SK-N-MC (cell line): ENCODE results near the gene ASPSCR1.

Experiments used
- DNase-seq: peaks from one replicate; pipeline ENCODE4 v3.0.0-alpha.2; 2011; ENCODE audit warnings: low read depth, low spot score
- H3K27ac ChIP-seq: fragments of 200-600 bp; sonication (generic); 2 replicates; pipeline ENCODE4 v1.5.1; 2016; ENCODE audit warnings: mixed run types
- H3K36me3 ChIP-seq: fragments of 200-600 bp; sonication (generic); 2 replicates; pipeline ENCODE4 v1.6.1; 2017; ENCODE audit warnings: antibody characterized with exemption, low read length, mixed read lengths; ENCODE audit not compliant: insufficient read depth
- H3K4me3 ChIP-seq: fragments of 200-600 bp; sonication (generic); 2 replicates; pipeline ENCODE4 v1.5.1; 2016
- H3K9ac ChIP-seq: fragments of 200-600 bp; sonication (generic); 2 replicates; pipeline ENCODE4 v1.8.0; 2017; ENCODE audit warnings: mixed run types, mixed read lengths; ENCODE audit not compliant: insufficient read length
- H3K9me3 ChIP-seq: fragments of 200-600 bp; sonication (generic); 2 replicates; pipeline ENCODE4 v1.6.1; 2017; ENCODE audit warnings: low read depth, mild to moderate bottlenecking, antibody characterized with exemption, low read length, moderate library complexity, mixed read lengths
- EZH2 ChIP-seq: fragments of 200-600 bp; sonication (generic); IDR thresholded peaks from one replicate; pipeline ENCODE4 v1.6.1; 2017; ENCODE audit warnings: antibody characterized with exemption
- FOXP2 ChIP-seq: optimal IDR thresholded peaks from 2 replicates; pipeline ENCODE3; 2011; ENCODE audit warnings: mild to moderate bottlenecking, moderate library complexity; ENCODE audit not compliant: insufficient read depth; ENCODE audit errors: extremely low read length, control extremely low read depth
- POLR2AphosphoS5 ChIP-seq: IDR thresholded peaks from 2 replicates; pipeline ENCODE4 v1.6.1; 2012; ENCODE audit warnings: mild to moderate bottlenecking, low read depth, low read length, borderline replicate concordance

ASPSCR1 gene

GRCh38 chr17:82053556-82054263 is 76.3 kb downstream of the ASPSCR1 start:
- Histone ChIP-seq H3K36me3 (peaks cover 32% of the 10 kb centered on the region; the same call in 1 of the 2 replicates), H3K9ac (no peak overlapping the region), H3K27ac (no peak overlapping the region), H3K9me3 (no peaks in the 10 kb centered on the region), H3K4me3 (no peak overlapping the region)
- DNase-seq = no peak
- TF ChIP-seq POLR2AphosphoS5 (no peak), EZH2 (no peak), FOXP2 (no peak)

GRCh38 chr17:82054351-82055022 is 77.1 kb downstream of the ASPSCR1 start:
- TF ChIP-seq EZH2 (no peak), FOXP2 (no peak), POLR2AphosphoS5 (no peak)
- H3K27ac ChIP-seq = no peak overlapping the region
- no peak overlapping the region for H3K9ac ChIP-seq
- no peak for DNase-seq
- no peaks in the 10 kb centered on the region for H3K9me3 ChIP-seq
- H3K36me3 ChIP-seq = peaks cover 32% of the 10 kb centered on the region; the same call in 1 of the 2 replicates
- H3K4me3 ChIP-seq = no peak overlapping the region

GRCh38 chr17:82055023-82055964 is 77.9 kb downstream of the ASPSCR1 start:
- H3K9ac ChIP-seq = no peak overlapping the region
- peaks cover 40% of the 10 kb centered on the region; the same call in 1 of the 2 replicates for H3K36me3 ChIP-seq

GRCh38 chr17:82055965-82056728 is 78.7 kb downstream of the ASPSCR1 start:
- Histone ChIP-seq H3K27ac (no peak overlapping the region), H3K9ac (no peak overlapping the region), H3K9me3 (no peaks in the 10 kb centered on the region), H3K36me3 (peaks cover 49% of the 10 kb centered on the region; the same call in 1 of the 2 replicates), H3K4me3 (no peak overlapping the region)
- no peak for DNase-seq
- TF ChIP-seq FOXP2 = no peak
- TF ChIP-seq POLR2AphosphoS5 = no peak
- TF ChIP-seq EZH2 = no peak

More at GRCh38 chr17:82055023-82055964, 77.9 kb downstream of the ASPSCR1 start:
- DNase-seq = no peak
- H3K9me3 ChIP-seq = no peaks in the 10 kb centered on the region
- H3K27ac ChIP-seq = no peak overlapping the region
- TF ChIP-seq POLR2AphosphoS5 = no peak
- no peak overlapping the region for H3K4me3 ChIP-seq

GRCh38 chr17:82056729-82057621 is 79.5 kb downstream of the ASPSCR1 start:
- Histone ChIP-seq H3K9me3 (no peaks in the 10 kb centered on the region), H3K27ac (no peak overlapping the region), H3K9ac (no peak overlapping the region), H3K4me3 (no peak overlapping the region), H3K36me3 (peaks cover 53% of the 10 kb centered on the region; the same call in 1 of the 2 replicates)
- DNase-seq = no peak
- TF ChIP-seq FOXP2 (no peak), POLR2AphosphoS5 (peak; percentile 33; the same call in 1 of the 2 replicates)

GRCh38 chr17:82058230-82058854 is 80.9 kb downstream of the ASPSCR1 start:
- TF ChIP-seq POLR2AphosphoS5 (no peak), FOXP2 (no peak), EZH2 (no peak)
- Histone ChIP-seq H3K36me3 (peaks cover 57% of the 10 kb centered on the region; the same call in 1 of the 2 replicates), H3K4me3 (no peak overlapping the region), H3K9me3 (no peaks in the 10 kb centered on the region), H3K9ac (no peak overlapping the region), H3K27ac (no peak overlapping the region)
- no peak for DNase-seq
